Measurements from ENCODE around the gene PDLIM4. TPM values are rescaled to one million over a fixed set of nuclear protein-coding genes. Genes with fewer than 3 reads are reported as not detected.

PDLIM4 gene
- polyA plus RNA-seq, 1 donor from 2014 or later: not detected

- Histone ChIP-seq H3K9ac (ENCODE audit: low read length) (peak overlapping the region; percentile 84), H4K20me1 (ENCODE audit: insufficient read depth) (no peaks in the 10 kb centered on the region), H3K9me3 (ENCODE audit: low read length) (no peaks in the 10 kb centered on the region), H2AFZ (ENCODE audit: low read depth, low read length) (peak overlapping the region; percentile 82), H3K36me3 (ENCODE audit: insufficient read depth, low read length) (no peaks in the 10 kb centered on the region), H3K9me2 (ENCODE audit: insufficient read depth, low read length) (no peaks in the 10 kb centered on the region), H3F3A (ENCODE audit: insufficient read depth, low read length, poor library complexity, severe bottlenecking) (no peaks in the 10 kb centered on the region), H3K4me3 (ENCODE audit: low read length) (peak overlapping the region; percentile 86), H3K4me2 (ENCODE audit: low read length) (peak overlapping the region; percentile 80), H3K79me2 (replicated peaks; ENCODE audit: insufficient read depth, low read length) (no peaks in the 10 kb centered on the region), H3K27me3 (ENCODE audit: insufficient read depth, low read depth, low read length) (peaks cover 20% of the 10 kb centered on the region), H3K27ac (ENCODE audit: low read length) (peak overlapping the region; percentile 82)
- TF ChIP-seq RAD21 (conservative IDR thresholded peaks at IDR 0.05): no peak
- TF ChIP-seq MXI1 (conservative IDR thresholded peaks at IDR 0.05; ENCODE audit: poor library complexity, severe bottlenecking): no peak
- TF ChIP-seq REST (IDR thresholded peaks at IDR 0.05; ENCODE audit: borderline replicate concordance): no peak
- no peak for TF ChIP-seq TAF1 (IDR thresholded peaks at IDR 0.05; ENCODE audit: low read depth)
- no peak for TF ChIP-seq EZH2 (IDR thresholded peaks at IDR 0.05; ENCODE audit: borderline replicate concordance, insufficient read depth, low read length, poor library complexity, severe bottlenecking)
- peak; percentile 61 for TF ChIP-seq POLR2AphosphoS5 (IDR thresholded peaks at IDR 0.05)
- peak; percentile 11 for TF ChIP-seq EP300 (conservative IDR thresholded peaks at IDR 0.05; ENCODE audit: poor library complexity, severe bottlenecking)
- TF ChIP-seq CTCF (IDR thresholded peaks at IDR 0.05; ENCODE audit: poor library complexity, severe bottlenecking): peak; percentile 51
- TF ChIP-seq SMC3 (conservative IDR thresholded peaks at IDR 0.05; ENCODE audit: poor library complexity): no peak
Observed at GRCh38 chr5:132293066-132293991, 35.8 kb downstream of the PDLIM4 start.

- H3K9ac ChIP-seq (ENCODE audit: low read length): peak within 1 kb of the TSS; percentile 84
- no peaks in the 10 kb centered on the region for H3F3A ChIP-seq (ENCODE audit: insufficient read depth, low read length, poor library complexity, severe bottlenecking)
- TF ChIP-seq EP300 (conservative IDR thresholded peaks at IDR 0.05; ENCODE audit: poor library complexity, severe bottlenecking) (no peak), POLR2AphosphoS5 (IDR thresholded peaks at IDR 0.05) (peak; percentile 56), CTCF (IDR thresholded peaks at IDR 0.05; ENCODE audit: poor library complexity, severe bottlenecking) (peak; percentile 7), TAF1 (IDR thresholded peaks at IDR 0.05; ENCODE audit: low read depth) (no peak), EZH2 (IDR thresholded peaks at IDR 0.05; ENCODE audit: borderline replicate concordance, insufficient read depth, low read length, poor library complexity, severe bottlenecking) (no peak), MXI1 (conservative IDR thresholded peaks at IDR 0.05; ENCODE audit: poor library complexity, severe bottlenecking) (peak; percentile 27), SMC3 (conservative IDR thresholded peaks at IDR 0.05; ENCODE audit: poor library complexity) (peak; percentile 17), REST (IDR thresholded peaks at IDR 0.05; ENCODE audit: borderline replicate concordance) (no peak), RAD21 (conservative IDR thresholded peaks at IDR 0.05) (no peak)
- H3K36me3 ChIP-seq (ENCODE audit: insufficient read depth, low read length): no peaks in the 10 kb centered on the region
- no peaks in the 10 kb centered on the region for H3K9me2 ChIP-seq (ENCODE audit: insufficient read depth, low read length)
- H4K20me1 ChIP-seq (ENCODE audit: insufficient read depth): no peaks in the 10 kb centered on the region
- H3K4me2 ChIP-seq (ENCODE audit: low read length): peak within 1 kb of the TSS; percentile 80
- peak within 1 kb of the TSS; percentile 82 for H2AFZ ChIP-seq (ENCODE audit: low read depth, low read length)
- H3K4me3 ChIP-seq (ENCODE audit: low read length): peak within 1 kb of the TSS; percentile 86
- peaks cover 20% of the 10 kb centered on the region for H3K27me3 ChIP-seq (ENCODE audit: insufficient read depth, low read depth, low read length)
- H3K79me2 ChIP-seq (replicated peaks; ENCODE audit: insufficient read depth, low read length): no peaks in the 10 kb centered on the region
- H3K27ac ChIP-seq (ENCODE audit: low read length): peak within 1 kb of the TSS; percentile 82
- H3K9me3 ChIP-seq (ENCODE audit: low read length): no peaks in the 10 kb centered on the region
Observed at GRCh38 chr5:132293992-132294727, 36.7 kb downstream of the PDLIM4 start, which contains the start of gene SLC22A4. TSS of gene SLC22A4 (plus strand) at chr5:132294394. CDS start at chr5:132294617, 223 bp downstream.

Data from neural cell (in vitro differentiated cells).